GM12878 (cell line): ENCODE data around the gene NCBP1. TPM values are rescaled to one million over a fixed set of nuclear protein-coding genes. Genes with fewer than 3 reads are reported as not detected.

Experiments
- ATAC-seq: fragments of 200-7000 bp; cut with Tn5 transposase; 3 replicates; pipeline ENCODE4 v1.9.1; 2020; ENCODE audit warnings: mild to moderate bottlenecking, moderate library complexity
- BruUV-seq: library from RNA; stranded (reverse); fragments of 400-500 nt; replicated peaks from 2 replicates; lab custom pipeline; 2021; lab: Mats Ljungman, UMichigan
- CTCF ChIA-PET: fragments of 300-600 bp; sonication (Branson Sonifier 250); formaldehyde crosslinking; extraction: SDS; loops from one replicate; lab custom pipeline; 2021; ENCODE audit warnings: inconsistent platforms; lab: Yijun Ruan, JAX
- POLR2A ChIA-PET: fragments of 350-600 bp; formaldehyde crosslinking; extraction: SDS; loops from one replicate; lab custom pipeline; 2021; ENCODE audit warnings: inconsistent platforms; lab: Charles Lee
- RAD21 ChIA-PET: fragments of 300-600 bp; sonication (Branson Sonifier 250); formaldehyde crosslinking; loops from one replicate; lab custom pipeline; 2023; ENCODE audit warnings: antibody characterized with exemption; ENCODE audit not compliant: unreplicated experiment; lab: Charles Lee
- SMC1A ChIA-PET: fragments of 300-600 bp; sonication (Branson Sonifier 250); formaldehyde crosslinking; loops from one replicate; lab custom pipeline; 2023; ENCODE audit not compliant: unreplicated experiment, uncharacterized antibody; lab: Charles Lee
- DNase-seq: peaks from one replicate; pipeline ENCODE4 v3.0.0-alpha.2; 2011; ENCODE audit warnings: low read depth, low spot score
- FAIRE-seq: peaks from 3 replicates; lab custom pipeline; 2011; peaks lifted over from hg19 to GRCh38; lab: Jason Lieb, UNC
- H2AFZ ChIP-seq: 2 replicates; pipeline ENCODE4 v1.6.0; 2011; ENCODE audit warnings: low read depth, low read length, control low read depth; ENCODE audit not compliant: control insufficient read depth
- H3K27ac ChIP-seq: 2 replicates; pipeline ENCODE4 v1.5.1; 2011; ENCODE audit warnings: control low read depth; ENCODE audit not compliant: control insufficient read depth, insufficient read depth
- H3K27me3 ChIP-seq, 2 experiments: replicated peaks in 1 of 2; 2 replicates each; pipeline versions ENCODE4 v1.6.0 to v1.6.1; 2011; ENCODE audit warnings: low read length in 1 of 2; ENCODE audit not compliant: control insufficient read depth in 2 of 2, insufficient read depth in 2 of 2
- H3K36me3 ChIP-seq, 2 experiments: 2 replicates each; pipeline ENCODE4 v1.5.1; 2011; ENCODE audit warnings: low read length in 1 of 2; ENCODE audit not compliant: control insufficient read depth in 2 of 2, insufficient read depth in 2 of 2
- H3K4me1 ChIP-seq: 2 replicates; pipeline ENCODE4 v1.6.1; 2011; ENCODE audit warnings: mild to moderate bottlenecking, low read length, moderate library complexity, mixed read lengths; ENCODE audit not compliant: control insufficient read depth, insufficient read depth
- H3K4me2 ChIP-seq: 2 replicates; pipeline ENCODE4 v1.6.0; 2011; ENCODE audit warnings: control low read depth; ENCODE audit not compliant: control insufficient read depth, insufficient read depth
- H3K4me3 ChIP-seq: fragments of 200-600 bp; sonication (generic); 2 replicates; pipeline ENCODE4 v1.5.1; 2016
- H3K79me2 ChIP-seq: 2 replicates; pipeline ENCODE4 v1.6.0; 2011; ENCODE audit warnings: low read length; ENCODE audit not compliant: control insufficient read depth, insufficient read depth
- H3K9ac ChIP-seq: 2 replicates; pipeline ENCODE4 v1.8.0; 2011; ENCODE audit warnings: low read length, control low read depth, mixed read lengths; ENCODE audit not compliant: control insufficient read depth, insufficient read depth
- H3K9me3 ChIP-seq: replicated peaks from 3 replicates; pipeline ENCODE4 v1.5.1; 2011; ENCODE audit warnings: mild to moderate bottlenecking, low read length; ENCODE audit not compliant: control insufficient read depth, insufficient read depth
- H4K20me1 ChIP-seq: 2 replicates; pipeline ENCODE4 v1.6.0; 2011; ENCODE audit not compliant: control insufficient read depth, insufficient read depth
- CUX1 ChIP-seq: IDR thresholded peaks from 2 replicates; pipeline ENCODE4 v1.6.1; 2012; ENCODE audit warnings: improper control_type of control experiment, low read depth, low read length; ENCODE audit not compliant: insufficient replicate concordance
- WGBS: methylation state at CpG from one replicate; pipeline ENCODE4 v1.1.6; 2016; ENCODE audit warnings: low lambda C conversion rate; ENCODE audit not compliant: insufficient replicate concordance, insufficient coverage; ENCODE audit errors: missing lambda C conversion rate; 5-methylcytosine and 5-hydroxymethylcytosine counted together
- in situ Hi-C: fragments of 300-500 bp; cut with MboI; formaldehyde crosslinking; loops from 9 replicates; pipeline ENCODE4 v1.14.3; 2018; ENCODE audit warnings: mixed read lengths
- intact Hi-C: fragments of 100-400 bp; cut with micrococcal nuclease; formaldehyde crosslinking; loops from one replicate; pipeline ENCODE4 v1.14.2; 2022; ENCODE audit not compliant: unreplicated experiment
- polyA plus RNA-seq, 11 experiments: library from polyadenylated mRNA; depleted of rRNA in 4 of 11; unstranded in 6 of 11; stranded (reverse) in 5 of 11; fragments of >200 nt; fragmentation: Nextera tagmentation in 4 of 11; fragmentation: Illumina TruSeq in 1 of 11; extraction: Ambion mirVana in 4 of 11; extraction: Trizol in 1 of 11; gene quantifications; 1 replicate in 1 of 11; 2 replicates in 10 of 11; pipeline versions ENCODE4 v1.2.1 to v1.2.3, GENCODE V29; 2011 to 2016; ENCODE audit warnings: inconsistent platforms in 2 of 11, missing spikeins in 2 of 11, low read depth in 1 of 11
- total RNA-seq, 4 experiments: library from RNA; depleted of rRNA in 3 of 4; stranded (reverse); fragments of >200 nt in 3 of 4; fragmentation: Illumina TruSeq in 1 of 4; extraction: Trizol in 1 of 4; gene quantifications; 2 replicates each; pipeline versions ENCODE4 v1.2.1 to v1.2.3, GENCODE V29; 2013 to 2021

The NCBP1 gene
- total and polyA plus RNA-seq, 10 of the 15 experiments (the other 5 are each of a cell fraction or from before 2014, with no cell fraction given) = 14.7 to 70.9 (median 36.0) TPM

GRCh38 chr9:97670586-97670985, 37.0 kb downstream of the NCBP1 start:
- POLR2A ChIA-PET = no interaction called here
- no peak overlapping the region for H2AFZ ChIP-seq
- no peak for ATAC-seq
- SMC1A ChIA-PET = no interaction called here
- in situ Hi-C loops (no loop called here), intact Hi-C loops (no loop called here)
- H3K9me3 ChIP-seq = no peaks in the 10 kb centered on the region
- no peaks in the 10 kb centered on the region for H4K20me1 ChIP-seq
- BruUV-seq = no TSS peak
- no peaks in the 10 kb centered on the region for H3K79me2 ChIP-seq
- 89% methylated on average over 3 of the region's 3 CpGs for WGBS
- no peak overlapping the region for H3K27ac ChIP-seq
- no peak overlapping the region for H3K4me2 ChIP-seq
- H3K36me3 ChIP-seq = peaks cover 7 to 44% of the 10 kb centered on the region in 2 experiments
- no peak for DNase-seq
- no peak overlapping the region for H3K9ac ChIP-seq
- RAD21 ChIA-PET = no interaction called here
- no peak for TF ChIP-seq CUX1
- FAIRE-seq = no peak
- H3K4me1 ChIP-seq = peaks cover 3% of the 10 kb centered on the region; the same call in 1 of the 2 replicates
- no peaks in the 10 kb centered on the region for H3K27me3 ChIP-seq
- CTCF ChIA-PET = interaction anchor here (0.8 kb wide), 1 partner anchor 30 kb away, joined by 3 read pairs; no protein-coding TSS in a partner anchor
- H3K4me3 ChIP-seq = no peak overlapping the region
